ENCODE measurements around the gene PRKCD.
A peak's percentile ranks its signal among the peaks of the same experiment; 100 is the strongest.
"Not testable (repeated sequence)": the region's sequence is repeated elsewhere in the genome, so short reads cannot be mapped to it uniquely, and the experiment has no call there.

Gene PRKCD

DNA sequence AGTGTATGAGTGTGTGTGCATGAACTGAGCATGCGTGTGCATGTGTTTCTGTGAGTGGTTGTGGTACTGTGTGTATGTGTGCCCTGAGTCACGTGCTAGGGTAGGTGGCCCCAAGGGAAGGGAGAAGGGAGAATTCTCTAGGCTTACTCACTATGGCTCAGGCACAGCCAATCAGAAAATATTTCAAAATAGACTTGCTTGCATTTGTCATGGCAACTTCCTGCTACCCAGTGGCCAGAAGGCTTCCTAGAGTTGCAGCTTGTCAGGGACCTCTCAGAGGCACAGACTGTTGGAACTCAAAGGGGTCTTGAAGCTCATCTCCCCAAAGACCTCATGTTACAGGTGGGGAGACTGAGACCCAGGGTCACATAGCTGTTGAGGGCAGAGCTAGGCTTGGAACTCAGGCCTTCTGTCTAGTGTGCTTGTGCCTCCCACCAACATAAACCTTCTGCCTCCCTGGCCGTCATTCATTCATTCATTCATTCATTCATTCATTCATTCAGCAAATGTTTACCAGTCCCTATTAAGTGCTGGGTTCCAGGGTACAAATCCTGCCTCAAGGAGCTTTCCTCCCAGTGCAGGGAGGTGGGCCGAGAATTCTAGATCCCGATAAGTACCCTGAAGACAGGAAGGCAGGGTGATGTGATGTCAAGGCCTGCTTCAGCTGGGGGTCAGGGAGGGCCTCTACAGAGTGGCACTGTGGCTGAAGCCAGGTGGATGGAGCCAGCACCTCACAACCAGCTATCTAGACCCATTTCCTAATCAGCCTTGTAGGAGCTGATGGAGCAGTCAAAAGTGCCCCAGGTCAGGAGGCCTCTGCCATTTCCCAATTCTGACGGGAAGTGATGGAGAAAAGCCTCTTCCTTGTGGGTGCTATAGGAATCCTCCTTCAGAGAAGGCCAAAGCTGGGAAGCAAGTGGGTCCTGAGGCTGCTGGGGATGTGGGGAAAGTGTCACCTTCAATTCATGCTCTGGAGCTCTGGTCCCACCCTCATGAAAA is 19.9 kb upstream of the PRKCD start:
- DNase-seq, result peak; percentile 38

DNA sequence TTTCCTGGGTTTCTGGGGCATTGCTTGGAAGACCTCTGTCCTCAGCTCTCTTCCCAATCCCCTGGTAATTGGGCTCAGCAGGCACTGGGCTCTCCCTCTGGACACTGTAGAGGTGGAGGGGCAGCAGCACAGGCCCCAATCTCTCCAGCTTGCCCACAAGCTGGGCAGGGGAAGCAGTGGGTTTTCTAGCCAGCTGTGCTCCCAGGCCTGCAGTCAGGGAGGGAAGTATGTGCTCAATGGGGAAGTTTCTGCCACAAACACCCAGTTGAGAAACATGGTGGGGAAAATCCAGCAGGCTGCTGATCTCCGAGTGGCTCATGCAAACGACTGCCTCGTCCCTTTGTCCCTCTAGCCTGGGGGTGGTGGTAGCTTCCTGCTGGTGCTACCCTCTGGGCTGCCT is 18.0 kb upstream of the PRKCD start:
- DNase-seq, result no peak

DNA sequence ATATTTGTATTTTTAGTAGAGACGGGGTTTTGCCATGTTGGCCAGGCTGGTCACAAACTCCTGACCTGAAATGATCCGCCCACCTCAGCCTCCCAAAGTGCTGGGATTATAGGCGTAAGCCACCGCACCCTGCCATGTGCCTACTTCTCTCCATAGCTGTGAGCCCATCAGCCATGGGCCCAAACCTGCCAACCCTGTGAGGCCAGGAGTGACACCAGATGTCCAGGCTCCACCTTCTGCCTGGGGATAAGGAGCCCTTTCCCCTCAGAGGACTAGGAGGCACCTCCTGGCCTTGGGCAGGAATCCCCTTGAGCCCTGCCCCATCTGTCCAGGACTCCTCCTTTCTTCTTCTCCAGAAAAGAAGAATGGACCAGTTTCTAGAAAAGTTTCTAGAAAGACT is 16.6 kb upstream of the PRKCD start:
- DNase-seq, result no peak

DNA sequence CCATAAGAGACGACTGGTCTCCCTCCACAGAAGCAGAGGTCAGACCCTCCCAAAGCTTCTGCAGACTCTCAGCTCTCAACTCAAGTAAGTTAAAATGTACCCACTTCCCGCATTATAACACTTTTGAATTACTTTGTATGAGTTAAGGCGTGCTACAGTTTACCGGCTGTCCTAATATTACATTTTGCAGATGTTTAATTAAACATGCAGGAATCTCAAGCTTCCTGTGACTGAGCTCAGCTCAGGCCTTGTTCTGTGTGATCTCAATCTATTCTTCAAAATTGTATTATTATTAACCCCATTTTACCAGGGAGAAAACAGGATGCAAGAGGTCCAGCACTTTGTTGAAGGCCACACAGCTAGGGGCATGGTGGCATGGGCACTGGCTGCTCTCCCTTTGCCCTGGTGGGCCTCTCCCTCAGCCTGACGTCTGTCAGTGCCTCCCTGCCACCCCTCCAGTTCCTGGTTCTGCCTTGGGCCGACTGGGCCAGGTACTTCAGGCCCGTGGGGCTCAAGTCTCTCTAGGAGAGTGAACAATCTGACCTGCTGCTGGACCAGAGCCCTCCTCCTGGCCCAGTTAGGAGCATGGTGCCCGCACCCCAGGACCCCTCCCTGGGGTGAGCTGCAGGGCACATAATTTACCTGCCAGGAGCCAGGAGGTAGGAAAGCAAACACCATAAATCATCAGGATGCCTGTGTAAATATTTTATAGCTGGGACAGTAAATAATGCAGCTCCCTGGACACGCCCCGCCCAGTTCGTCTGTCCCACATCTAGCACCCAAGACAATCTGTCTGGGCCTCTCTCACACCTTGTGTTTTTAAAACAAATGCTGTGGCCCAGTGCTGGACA is 15.9 kb upstream of the PRKCD start:
- DNase-seq, result no peak

DNA sequence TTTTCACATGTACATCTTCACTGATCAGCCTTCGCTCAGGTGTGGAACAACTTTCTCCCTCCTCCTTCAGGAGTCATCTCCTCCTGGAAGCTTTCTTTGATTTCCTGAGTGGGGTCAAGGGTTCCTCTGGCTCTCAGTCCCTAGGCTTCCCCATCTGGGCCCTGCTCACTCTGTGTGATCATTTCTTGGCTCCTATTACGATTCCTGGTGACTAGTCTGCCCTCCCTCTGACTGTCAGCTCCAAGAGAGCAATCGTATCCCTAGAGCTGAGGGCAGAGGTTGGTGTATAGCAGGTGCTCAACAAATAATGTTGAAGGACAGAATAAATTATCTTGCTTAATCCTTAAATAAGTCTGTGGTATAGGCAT is 15.3 kb upstream of the PRKCD start:
- no peak for DNase-seq

DNA sequence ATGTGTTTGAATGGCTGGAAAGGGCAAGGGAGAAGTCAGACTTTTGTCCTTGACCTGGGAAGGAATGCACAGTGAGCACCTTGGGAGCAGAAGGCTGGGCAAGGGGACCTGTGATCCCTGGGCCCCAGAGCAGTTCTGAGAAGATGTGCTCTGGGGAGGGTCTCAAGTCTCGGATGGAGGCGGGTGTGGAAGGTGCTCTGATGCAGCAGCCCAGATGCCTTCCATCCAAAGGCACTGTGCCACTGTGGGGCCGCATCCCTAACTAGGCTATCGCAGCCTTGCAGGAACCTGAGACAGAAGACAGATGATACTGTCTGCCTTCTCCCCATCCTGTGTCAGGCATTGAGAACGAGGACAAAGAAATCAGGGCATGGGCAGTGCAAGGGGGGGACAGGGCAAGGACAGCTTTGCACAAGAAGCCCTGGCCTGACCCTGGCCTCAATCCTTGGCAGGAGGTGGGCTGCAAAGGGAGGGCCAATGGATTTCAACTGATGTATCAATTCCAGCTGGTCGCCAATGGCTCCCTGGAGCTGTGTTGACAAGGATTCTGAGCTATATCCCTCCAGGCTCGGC is 14.6 kb upstream of the PRKCD start:
- DNase-seq, result no peak

DNA sequence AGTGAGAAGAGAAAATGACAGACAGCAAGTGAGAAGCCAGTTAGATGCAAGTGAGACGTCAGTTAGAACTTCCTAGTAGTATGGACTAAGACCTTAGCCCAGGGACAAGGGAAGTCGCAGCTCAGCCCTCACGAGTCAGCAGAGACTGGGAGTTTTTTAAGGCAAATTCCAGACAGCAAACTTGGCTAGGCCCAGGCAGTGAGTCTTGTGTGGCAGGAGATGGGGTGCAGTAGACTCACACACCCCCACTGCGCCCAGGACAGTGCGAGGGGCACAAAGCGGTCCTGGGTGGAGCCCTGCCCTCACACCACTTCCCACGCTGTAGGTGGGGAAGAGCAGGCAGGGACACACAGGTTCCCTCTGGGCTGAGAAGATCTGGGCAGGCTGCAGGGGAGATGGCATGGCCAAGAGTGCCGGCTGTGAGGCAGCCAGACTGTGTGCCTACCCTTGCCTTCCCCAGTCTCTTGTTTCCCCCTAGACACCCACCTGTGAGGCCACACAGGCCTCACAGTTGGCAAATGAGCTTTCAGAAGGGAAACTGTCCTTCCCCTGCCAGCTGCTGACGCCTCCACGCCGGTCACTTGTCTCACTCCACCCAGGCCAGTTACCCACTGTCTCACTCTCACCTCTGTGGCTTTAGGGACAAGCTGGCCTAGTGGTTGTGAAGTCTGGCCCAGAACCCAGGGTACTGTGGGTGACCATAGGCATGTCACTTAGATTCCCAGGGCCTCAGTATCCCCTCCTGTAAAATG is 13.7 kb upstream of the PRKCD start:
- no peak for DNase-seq

DNA sequence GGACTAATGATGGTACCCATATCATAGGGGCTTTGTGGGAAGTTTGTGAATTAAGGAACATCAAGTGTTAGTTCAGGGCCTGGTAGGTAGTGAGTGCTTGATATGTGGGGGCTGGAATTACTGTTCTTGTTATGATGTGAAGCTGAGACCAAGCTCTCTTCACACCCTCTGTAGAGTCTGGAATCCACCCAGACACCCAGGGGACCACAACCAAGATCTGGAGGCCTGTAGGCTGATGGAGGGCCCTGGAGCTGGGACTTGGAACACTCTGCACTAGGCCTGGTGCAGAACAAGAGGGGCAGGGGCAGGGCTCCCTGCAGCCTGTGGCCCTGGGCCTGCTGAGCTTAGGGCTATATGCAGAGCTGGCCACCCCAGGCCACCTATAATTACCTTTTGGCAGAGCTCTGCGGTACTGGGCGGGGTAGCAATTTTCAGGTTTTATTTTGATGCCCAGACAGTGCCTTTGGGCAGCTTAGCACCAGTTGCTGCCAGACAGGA is 13.1 kb upstream of the PRKCD start:
- DNase-seq, result no peak

DNA sequence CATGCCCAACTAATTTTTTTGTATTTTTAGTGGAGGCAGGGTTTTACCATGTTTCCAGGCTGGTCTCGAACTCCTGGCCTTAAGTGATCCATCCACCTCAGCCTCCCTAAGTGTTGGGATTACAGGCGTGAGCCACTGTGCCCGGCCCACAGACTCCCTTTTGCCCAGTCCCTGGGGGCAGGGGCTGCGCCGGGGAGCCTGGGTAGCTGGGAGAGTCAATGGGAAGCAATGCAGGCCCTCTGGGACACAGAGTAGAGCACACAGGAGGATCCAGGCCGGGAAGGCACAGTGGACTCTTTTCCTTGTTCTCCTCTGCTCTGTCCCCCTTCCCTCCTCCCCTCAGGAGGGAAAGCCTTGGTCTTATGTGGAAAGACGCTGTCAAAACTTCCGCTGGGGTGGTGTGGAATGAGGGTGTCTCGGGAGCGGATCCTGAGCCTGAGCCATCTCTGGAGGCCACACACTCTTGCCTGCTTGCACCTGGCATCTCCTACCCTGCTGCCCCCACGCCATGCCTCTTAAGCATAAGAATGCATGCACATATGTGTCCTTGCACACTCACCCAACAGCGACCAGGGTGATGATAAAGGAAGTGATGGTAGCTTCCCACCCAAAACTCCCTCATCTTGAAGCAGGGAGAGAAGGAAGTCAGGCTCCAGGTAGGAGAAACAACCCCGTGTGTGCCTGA is 11.9 kb upstream of the PRKCD start:
- no peak for DNase-seq

DNA sequence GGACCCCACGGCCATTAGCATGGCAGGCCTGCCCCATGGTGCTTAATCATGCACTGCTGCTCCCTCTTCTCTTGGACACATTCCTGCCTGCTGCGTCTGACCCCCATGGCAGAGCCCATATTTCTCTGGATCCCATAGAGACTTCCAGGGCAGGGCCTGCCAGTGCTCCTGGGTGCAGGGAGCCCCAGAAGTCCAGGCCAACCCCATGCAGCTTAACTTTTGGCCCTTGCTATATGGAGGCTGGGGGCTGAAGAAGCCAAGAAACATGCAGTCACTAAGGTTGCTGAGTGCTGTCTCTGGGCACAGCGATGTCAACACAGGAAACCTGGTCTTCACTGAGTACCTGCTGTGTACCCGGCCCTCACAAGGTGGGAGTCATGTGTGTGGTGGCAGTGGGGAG is 11.3 kb upstream of the PRKCD start:
- DNase-seq, result no peak

DNA sequence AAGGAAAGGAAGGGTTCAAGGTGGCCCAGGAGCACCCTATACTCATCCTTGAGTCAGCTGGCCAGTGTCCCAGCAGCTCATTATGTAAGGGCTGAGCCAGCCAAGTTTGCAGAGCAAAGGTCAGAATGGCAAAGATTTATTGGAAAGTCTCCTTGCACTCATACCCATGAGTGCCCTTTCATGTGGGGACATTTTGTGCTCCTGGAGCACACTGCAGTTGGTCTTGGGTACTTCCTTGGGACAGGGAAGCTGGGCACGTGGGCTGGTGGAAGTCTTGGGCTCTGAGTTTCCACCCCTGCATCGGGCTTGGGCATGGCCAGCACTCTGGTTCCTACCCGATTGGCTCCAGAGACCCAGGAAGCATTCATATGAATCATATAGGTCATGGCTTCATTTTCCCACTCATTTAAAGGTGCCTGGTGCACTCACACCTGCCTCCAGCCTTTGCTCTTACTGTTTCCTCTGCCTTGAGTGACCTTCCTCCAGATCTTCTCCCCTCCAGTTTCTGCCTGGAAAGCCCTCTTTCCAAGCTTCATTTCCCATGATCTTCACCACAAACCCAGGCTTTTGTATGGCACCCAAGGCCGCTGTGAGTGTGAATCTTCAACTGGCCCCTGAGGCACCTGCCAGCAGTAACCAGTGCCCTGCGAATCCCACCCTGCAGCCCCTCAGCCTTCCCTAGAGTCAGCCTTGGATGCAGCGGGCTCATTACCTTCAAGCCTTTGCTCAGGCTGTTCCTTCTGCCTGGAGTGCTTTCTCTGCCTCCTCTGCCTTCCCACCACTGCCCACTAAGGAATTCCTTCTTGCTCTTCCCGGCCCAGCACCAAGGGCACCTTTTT is 10.5 kb upstream of the PRKCD start:
- DNase-seq, result no peak

DNA sequence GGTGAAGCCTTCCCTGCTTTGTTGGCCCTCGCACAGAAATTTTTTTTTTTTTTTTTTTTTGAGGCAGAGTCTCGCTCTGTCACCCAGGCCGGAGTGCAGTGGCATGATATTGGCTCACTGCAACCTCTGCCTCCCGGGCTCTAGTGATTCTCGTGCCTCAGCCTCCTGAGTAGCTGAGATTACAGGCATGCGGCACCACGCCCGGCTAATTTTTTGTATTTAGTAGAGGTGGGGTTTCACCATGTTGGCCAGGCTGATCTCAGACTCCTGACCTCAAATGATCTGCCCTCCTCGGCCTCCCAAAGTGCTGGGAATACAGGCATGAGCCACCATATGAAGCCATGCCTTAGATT is 9.9 kb upstream of the PRKCD start:
- not testable (repeated sequence) for DNase-seq

DNA sequence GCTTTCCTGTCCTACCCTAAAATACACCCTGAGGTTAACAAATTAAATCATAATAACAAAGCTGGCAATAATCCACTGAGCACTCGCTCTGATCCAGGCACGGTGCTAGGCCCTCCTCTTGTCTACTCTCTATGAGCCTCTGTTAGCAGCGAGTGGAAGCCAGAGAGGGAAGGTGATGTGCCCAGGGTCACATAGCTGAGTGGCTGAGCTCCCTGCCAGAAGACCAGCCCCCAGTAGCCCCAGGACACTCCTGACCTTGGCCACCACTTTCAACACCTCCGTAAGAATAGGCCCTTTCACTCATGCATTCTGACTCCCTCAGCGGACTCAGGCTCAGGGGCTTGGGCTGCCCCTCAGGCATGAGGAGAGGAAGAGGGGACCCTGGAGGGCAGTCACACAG is 9.5 kb upstream of the PRKCD start:
- no peak for DNase-seq

DNA sequence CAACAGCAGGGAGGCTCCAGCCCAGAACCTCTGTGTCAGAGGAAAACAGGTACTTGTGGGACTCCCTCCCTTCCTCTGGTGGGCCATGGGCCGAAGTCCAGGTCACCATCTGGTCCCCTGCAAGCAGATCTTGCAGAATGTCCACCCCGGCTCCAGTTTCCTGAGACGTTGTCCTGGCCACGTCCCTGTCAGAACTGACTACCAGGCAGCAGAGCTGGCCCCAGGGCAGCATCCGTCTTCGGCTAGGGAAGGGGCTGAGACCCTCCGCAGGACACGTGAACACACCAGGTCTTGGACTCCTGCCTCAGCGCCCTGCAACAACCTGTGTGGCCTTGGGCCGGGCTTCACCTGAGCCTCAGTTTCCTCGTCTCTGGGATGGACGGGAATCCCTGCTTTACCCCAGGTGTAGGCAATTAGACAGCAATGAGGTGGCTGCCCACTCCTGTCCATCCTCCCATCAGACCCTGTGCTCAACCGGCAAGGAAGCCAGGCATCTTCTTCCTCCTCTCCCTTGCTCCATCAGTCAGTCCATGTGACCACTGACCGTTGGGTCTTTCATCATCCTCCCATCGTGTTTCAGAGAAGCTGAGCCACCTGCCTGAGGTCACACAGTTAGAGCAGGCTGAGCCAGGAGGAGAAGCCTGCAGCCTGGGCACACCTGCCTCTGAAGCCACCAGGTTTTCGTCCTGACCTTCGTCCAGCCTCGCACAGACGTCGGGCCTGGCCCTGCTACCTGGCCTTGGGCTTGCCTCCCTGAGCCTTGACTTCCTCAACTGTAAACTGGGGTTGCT is 8.9 kb upstream of the PRKCD start:
- no peak for DNase-seq

DNA sequence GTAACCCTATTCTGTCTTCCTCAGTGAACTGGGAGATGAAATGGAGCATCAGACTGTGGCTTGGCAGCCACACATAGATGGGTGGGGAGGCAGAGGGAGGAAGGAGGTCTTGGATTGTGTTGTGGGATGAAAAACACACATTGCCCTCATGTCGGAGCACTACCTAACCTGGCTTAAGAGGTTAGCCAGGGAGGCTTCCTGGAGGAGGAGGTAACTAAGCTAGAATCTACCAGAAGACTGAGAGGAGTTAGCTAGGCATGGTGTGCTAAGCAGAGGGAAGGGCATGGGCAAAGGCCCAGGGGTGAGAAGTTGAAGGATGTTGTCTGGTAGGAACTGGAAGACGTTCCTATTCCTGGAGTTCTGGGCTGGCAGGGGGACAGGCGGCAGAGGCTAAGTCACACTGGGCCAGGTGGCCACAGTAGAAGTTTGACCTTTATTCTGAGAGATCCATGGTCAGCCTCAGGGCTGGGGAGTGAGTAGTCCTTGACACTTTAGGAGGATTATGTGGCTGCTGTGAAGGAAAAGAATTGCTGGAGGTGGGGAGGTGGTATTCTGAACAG is 7.7 kb upstream of the PRKCD start:
- no peak for DNase-seq

DNA sequence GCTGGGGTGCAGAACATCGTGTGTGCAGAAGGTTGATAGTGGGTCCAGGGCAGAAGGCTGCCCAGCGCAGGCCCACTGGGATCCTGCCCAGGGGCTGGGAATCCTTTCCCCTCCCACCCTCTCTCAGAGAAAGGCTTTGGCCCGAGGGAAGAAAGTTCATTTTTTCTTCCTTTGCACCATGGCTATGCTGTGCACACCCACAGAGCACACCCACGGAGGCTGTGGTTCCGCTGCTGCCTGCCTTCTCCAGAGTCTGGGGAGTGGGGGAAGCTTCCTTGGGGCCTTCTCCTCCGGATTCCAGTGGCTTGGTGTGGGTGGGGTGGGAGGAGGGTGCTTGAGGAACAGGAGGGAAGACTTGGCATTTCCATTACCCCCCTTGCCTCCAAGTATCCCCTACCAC is 7.0 kb upstream of the PRKCD start:
- peak; percentile 33 for DNase-seq

DNA sequence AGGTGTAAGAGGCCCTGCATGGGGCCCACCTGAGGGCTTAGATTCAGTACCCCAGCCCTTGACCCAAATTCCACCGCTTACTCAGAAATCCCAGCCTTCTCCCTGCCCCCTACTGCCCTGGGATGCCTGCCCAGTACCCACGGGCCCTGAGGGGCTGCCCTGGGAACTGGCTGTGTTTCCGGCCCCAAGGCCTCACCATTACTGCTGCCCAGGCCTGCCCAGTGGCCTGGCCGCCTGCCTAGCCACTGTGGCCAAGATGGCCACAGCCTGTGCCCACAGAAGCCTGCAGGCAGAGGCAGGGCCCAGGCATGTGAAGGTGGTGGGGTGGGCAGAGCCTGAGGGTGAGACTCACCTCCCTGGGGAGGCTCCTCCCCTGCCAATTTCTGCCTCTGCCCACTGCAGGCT is 6.1 kb upstream of the PRKCD start:
- DNase-seq, result peak; percentile 13

DNA sequence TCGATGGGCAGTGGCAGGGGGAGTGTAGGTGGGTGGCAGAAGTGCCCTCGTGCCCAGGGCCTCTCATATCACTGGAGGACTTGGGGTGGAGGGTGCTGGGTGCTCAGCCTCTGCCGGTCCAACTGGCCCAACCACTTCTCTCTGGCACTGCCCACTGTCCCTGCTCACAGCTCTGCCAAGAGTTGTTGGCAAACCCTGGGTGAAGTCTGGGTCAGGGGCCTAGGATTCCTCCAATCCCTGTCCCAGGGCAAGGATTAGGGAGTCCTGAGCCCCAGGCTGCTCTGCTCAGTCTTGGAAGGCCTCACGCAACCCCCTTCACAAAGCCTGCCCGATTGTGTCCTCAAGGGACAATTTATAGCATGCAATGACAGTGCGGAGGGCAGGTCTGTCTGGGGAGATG is 5.2 kb upstream of the PRKCD start:
- no peak for DNase-seq

DNA sequence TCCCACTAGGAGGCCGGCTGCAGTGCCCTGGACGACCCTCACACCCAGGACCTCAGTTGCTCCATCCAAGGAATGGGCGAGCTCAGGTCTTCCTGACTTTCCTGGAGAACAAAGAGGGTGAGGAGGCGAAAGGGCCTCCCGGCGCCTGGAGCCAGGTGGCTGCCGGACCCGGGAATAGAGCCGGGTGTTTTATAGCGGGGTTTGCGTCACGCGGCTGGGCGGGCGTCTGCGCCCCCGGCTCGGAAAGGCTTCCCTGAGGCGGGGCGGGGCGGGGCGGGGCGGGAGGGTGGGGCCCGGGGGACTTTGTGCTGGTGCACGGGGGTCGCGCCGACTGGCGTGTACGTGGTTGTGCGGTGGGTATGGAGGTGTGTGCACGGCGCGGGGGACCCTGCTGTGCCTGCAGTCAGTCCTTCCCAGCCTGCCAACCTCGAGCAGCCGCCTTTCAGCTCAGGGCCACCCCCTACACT is 4.6 kb upstream of the PRKCD start:
- no peak for DNase-seq
